OCI-LY3 (cell line): ENCODE measurements around the gene TSPEAR.
"Not testable (repeated sequence)": the region's sequence is repeated elsewhere in the genome, so short reads cannot be mapped to it uniquely, and the experiment has no call there.

Source experiments
- H2AFZ ChIP-seq: fragments of 200-600, 300-600 bp; shearing (Covaris generic); 2 replicates; pipeline ENCODE4 v1.6.0; 2014; ENCODE audit warnings: antibody characterized with exemption, low read depth, low read length
- H3K27ac ChIP-seq: fragments of 200-600, 300-600 bp; sonication (generic); 2 replicates; pipeline ENCODE4 v1.5.1; 2014; ENCODE audit warnings: mild to moderate bottlenecking, low read length, moderate library complexity, mixed read lengths
- H3K27me3 ChIP-seq: fragments of 200-600, 300-600 bp; sonication (generic); 2 replicates; pipeline ENCODE4 v1.6.1; 2014; ENCODE audit warnings: low read depth, low read length, mixed read lengths
- H3K36me3 ChIP-seq: fragments of 200-600, 300-600 bp; sonication (generic); replicated peaks from 2 replicates; pipeline ENCODE3; 2014; ENCODE audit warnings: low read depth, low read length, mixed read lengths
- H3K4me1 ChIP-seq: fragments of 300-600, 200-600 bp; sonication (generic); 2 replicates; pipeline ENCODE4 v1.6.1; 2014; ENCODE audit warnings: low read length, mixed read lengths
- H3K4me2 ChIP-seq: fragments of 200-600, 300-600 bp; sonication (generic); 2 replicates; pipeline ENCODE4 v1.6.1; 2014; ENCODE audit warnings: low read length, mixed read lengths
- H3K4me3 ChIP-seq: fragments of 300-600, 200-600 bp; sonication (generic); 2 replicates; pipeline ENCODE4 v1.5.1; 2014; ENCODE audit warnings: antibody characterized with exemption, mild to moderate bottlenecking, low read length, moderate library complexity
- H3K79me2 ChIP-seq: fragments of 300-600, 200-600 bp; shearing (Covaris generic); 2 replicates; pipeline ENCODE4 v1.6.1; 2014; ENCODE audit warnings: mild to moderate bottlenecking, low read length, mixed read lengths
- H3K9ac ChIP-seq: fragments of 300-600, 200-600 bp; shearing (Covaris generic); 2 replicates; pipeline ENCODE4 v1.6.0; 2014; ENCODE audit warnings: mild to moderate bottlenecking, low read length, moderate library complexity
- H3K9me3 ChIP-seq: fragments of 200-600, 300-600 bp; shearing (Covaris generic); 2 replicates; pipeline ENCODE4 v1.6.1; 2014; ENCODE audit warnings: low read length, mixed read lengths; ENCODE audit not compliant: insufficient read depth
- H4K20me1 ChIP-seq: fragments of 200-600, 300-600 bp; sonication (generic); 2 replicates; pipeline ENCODE4 v1.6.1; 2016; ENCODE audit warnings: low read length, mixed read lengths; ENCODE audit not compliant: insufficient read depth
- CTCF ChIP-seq: fragments of 200-600, 300-600 bp; sonication (generic); IDR thresholded peaks from 2 replicates; pipeline ENCODE4 v1.5.1; 2014; ENCODE audit warnings: antibody characterized with exemption, low read length, low read depth
- EZH2phosphoT487 ChIP-seq: fragments of 200-600 bp; shearing (Covaris generic); IDR thresholded peaks from 2 replicates; pipeline ENCODE4 v1.6.1; 2018; ENCODE audit warnings: antibody characterized with exemption, mixed run types, low read depth

The TSPEAR gene

GRCh38 chr21:44575307-44576024 lies 135.9 kb downstream of the TSPEAR start:
- Histone ChIP-seq H3K4me3 (no peak overlapping the region), H3K79me2 (no peaks in the 10 kb centered on the region), H3K27ac (no peak overlapping the region), H3K9me3 (no peaks in the 10 kb centered on the region), H3K27me3 (no peaks in the 10 kb centered on the region), H3K9ac (no peak overlapping the region), H3K4me1 (no peaks in the 10 kb centered on the region), H3K36me3 (no peaks in the 10 kb centered on the region), H4K20me1 (no peaks in the 10 kb centered on the region), H2AFZ (no peak overlapping the region), H3K4me2 (no peak overlapping the region)
- TF ChIP-seq CTCF: no peak
- no peak for TF ChIP-seq EZH2phosphoT487

- H3K4me1 ChIP-seq: no peaks in the 10 kb centered on the region
- no peak overlapping the region for H3K4me2 ChIP-seq
- H2AFZ ChIP-seq: no peak overlapping the region
- no peak for TF ChIP-seq CTCF
- no peak for TF ChIP-seq EZH2phosphoT487
- H4K20me1 ChIP-seq: no peaks in the 10 kb centered on the region
- H3K4me3 ChIP-seq: no peak overlapping the region
- no peak overlapping the region for H3K9ac ChIP-seq
- no peaks in the 10 kb centered on the region for H3K79me2 ChIP-seq
- no peak overlapping the region for H3K27ac ChIP-seq
- H3K27me3 ChIP-seq: no peaks in the 10 kb centered on the region
- no peaks in the 10 kb centered on the region for H3K9me3 ChIP-seq
- H3K36me3 ChIP-seq: no peaks in the 10 kb centered on the region
These were observed 136.7 kb downstream of the TSPEAR start for GRCh38 chr21:44574457-44575306.

GRCh38 chr21:44573630-44574456 lies 137.5 kb downstream of the TSPEAR start, which contains the start of gene KRTAP10-4:
Gene KRTAP10-4, plus strand, starts transcription at chr21:44573729. Its CDS starts 30 bp downstream, at chr21:44573759.
- H3K4me3 ChIP-seq, H3K36me3 ChIP-seq, H2AFZ ChIP-seq, H3K4me1 ChIP-seq, H3K4me2 ChIP-seq, H3K27ac ChIP-seq, H4K20me1 ChIP-seq, H3K79me2 ChIP-seq, H3K9me3 ChIP-seq, H3K27me3 ChIP-seq, H3K9ac ChIP-seq: not testable (repeated sequence)

- TF ChIP-seq CTCF (no peak), EZH2phosphoT487 (no peak)
- no peaks in the 10 kb centered on the region for H3K9me3 ChIP-seq
- H3K27ac ChIP-seq: no peak overlapping the region
- no peaks in the 10 kb centered on the region for H3K79me2 ChIP-seq
- H3K4me2 ChIP-seq: no peak overlapping the region
- no peaks in the 10 kb centered on the region for H3K4me1 ChIP-seq
- no peaks in the 10 kb centered on the region for H3K27me3 ChIP-seq
- no peaks in the 10 kb centered on the region for H3K36me3 ChIP-seq
- H4K20me1 ChIP-seq: no peaks in the 10 kb centered on the region
- H3K4me3 ChIP-seq: no peak overlapping the region
- no peak overlapping the region for H2AFZ ChIP-seq
- H3K9ac ChIP-seq: no peak overlapping the region
These were observed 138.3 kb downstream of the TSPEAR start for GRCh38 chr21:44572959-44573583.
